HG03432 (cell line): Measurements from ENCODE around the gene GYPA.
"Not testable (repeated sequence)": the region's sequence is repeated elsewhere in the genome, so short reads cannot be mapped to it uniquely, and the experiment has no call there.

ENCODE experiments used
- ATAC-seq: cut with Tn5 transposase; IDR thresholded peaks from one replicate; pipeline ENCODE4 v1.9.1; 2021; ENCODE audit warnings: mild to moderate bottlenecking, moderate library complexity; ENCODE audit not compliant: unreplicated experiment

The GYPA gene

DNA sequence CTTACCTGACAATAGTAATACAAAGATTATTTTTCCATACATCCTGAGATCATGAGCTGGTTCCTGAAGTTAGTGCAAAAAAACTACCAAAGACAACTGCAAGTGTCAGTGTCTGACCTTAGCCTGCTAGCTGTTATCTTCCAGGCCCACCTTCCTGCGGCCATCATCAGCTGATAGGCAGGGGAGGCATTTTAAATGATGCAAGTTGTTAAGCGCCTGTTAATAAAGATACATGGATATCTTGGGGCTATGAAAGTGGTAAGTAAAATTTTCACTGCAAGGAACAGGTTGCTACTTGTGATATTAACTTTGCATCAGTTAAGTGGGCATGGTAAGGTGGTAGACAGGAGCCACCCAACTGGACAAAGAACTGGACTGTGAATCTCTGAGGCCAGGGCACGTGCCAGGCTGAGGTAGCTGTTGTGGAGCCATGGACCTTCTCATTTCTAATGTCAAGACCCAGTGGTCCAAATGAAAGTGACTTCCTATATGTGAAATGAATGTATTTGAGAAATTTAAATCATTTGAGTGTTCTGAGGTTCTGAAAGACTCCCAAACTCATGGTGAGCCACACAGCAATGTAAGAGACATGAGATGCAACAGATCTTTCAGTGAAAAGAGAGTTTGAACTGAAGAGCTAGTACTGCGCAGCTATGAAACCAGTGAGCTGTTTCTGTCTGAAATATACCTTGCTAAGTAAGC, at the start of gene GYPA:
Gene GYPA, minus strand, starts transcription at position 125 of the 702 bp plus-strand sequence. Its CDS starts 83 bp downstream, at position 42.
- ATAC-seq = not testable (repeated sequence)

DNA sequence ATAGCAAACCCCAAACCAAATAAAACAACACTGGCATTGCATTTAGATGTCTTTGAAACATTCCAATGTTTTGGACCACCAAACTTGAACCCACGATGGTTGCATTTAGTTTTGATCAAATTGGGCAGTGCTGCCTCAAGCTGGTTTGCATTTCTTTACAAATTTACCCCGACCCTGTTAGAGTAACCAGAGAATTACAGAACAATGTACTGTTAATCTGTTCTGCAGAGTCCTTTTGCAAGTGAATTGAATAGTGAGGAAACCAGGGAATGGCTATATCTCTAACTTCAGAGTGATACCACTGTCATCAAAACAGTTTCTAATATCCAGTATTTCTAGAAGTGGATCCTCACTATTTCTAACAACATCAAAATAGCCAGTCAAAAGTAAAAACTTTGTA, 49.5 kb upstream of the GYPA start:
- no peak for ATAC-seq

- peak; percentile 54 for ATAC-seq
These were observed 48.6 kb upstream of the GYPA start for GRCh38 chr4:144189121-144189520.

DNA sequence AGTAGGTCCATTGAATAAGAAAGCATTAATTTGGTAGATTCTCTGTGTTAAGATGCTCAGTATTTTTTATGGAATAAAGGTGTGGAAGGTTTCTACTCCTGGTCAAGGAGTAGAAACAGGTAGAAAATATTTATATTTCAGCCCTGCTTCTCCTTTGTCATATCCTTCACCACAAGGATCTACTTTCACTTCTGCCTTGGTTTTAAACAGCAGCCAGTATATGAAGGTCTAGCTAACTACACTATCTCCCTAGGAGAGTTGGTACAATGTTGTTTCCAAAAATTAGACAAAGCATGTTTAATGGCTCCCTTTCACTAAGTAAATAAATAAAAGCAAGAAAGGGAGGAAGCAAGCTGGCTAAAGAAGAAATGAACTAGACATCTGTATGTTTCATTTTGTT, 44.6 kb upstream of the GYPA start:
- no peak for ATAC-seq

DNA sequence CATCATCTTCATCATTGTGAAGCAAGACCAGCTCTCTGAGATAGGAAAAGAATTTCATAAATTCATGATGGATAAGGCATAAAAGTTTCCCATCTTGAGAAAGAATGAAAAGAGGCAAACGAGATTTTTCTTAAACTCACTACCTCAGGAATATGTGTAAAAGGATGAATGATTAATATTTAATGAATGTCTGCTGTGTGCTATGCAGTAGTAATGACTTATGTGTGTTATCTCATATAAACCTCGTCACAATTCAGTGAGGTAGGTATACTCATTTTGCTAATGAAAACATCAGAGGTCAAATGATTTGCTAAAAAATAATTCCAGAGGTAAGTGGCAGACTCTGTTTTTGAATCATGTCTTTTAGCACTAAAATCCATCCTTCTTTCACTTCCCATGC, 42.6 kb upstream of the GYPA start:
- ATAC-seq = no peak

DNA sequence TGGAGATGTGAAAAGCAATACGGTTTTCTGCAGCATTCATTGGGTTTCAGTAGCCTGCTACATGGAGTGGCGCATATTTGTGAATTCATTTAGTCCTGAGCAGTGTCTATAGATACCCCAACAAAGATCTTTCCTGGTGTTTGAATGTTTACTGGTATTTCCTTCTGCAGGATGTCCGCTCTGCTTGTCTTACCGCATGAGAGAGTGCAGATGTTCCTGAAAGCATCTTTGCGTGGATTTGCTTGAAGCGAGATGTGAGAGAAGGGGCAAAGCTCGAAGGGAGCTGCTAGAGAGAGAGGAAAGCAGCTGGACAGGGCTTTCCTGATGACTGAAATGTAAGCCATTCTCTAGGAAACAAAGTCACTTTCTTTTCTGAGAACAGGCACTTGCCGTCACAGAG, 40.9 kb upstream of the GYPA start:
- no peak for ATAC-seq

DNA sequence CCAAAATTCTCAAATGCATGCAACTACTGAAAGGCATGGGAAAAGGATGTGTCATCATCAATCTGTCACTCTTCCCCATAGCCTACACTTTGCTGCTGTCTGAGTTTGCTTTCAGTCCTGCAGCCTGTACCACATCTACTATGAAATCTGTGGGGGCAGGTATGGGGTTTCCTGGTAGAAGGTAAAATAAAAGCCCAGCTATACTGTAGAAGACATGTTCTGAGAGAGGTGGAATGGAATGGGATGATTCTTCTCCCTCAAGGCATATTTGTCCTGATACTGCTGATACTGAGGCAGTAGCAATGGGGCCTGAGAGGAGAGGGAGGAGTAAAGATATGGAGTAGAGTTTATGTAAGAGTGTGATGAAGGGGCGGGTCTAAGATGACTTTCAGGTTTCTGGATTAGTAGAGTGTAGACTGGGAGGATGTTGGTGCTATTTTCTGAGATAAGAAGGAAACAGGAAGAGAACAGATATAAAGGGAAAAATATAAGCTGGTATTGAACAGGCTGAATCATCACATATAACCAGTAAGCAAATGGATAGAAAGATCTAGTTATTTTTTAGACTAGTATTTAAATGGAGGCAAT, 38.7 kb upstream of the GYPA start:
- no peak for ATAC-seq

- no peak for ATAC-seq
These were observed 37.9 kb upstream of the GYPA start for GRCh38 chr4:144178414-144178813.

- ATAC-seq = no peak
These were observed 36.0 kb upstream of the GYPA start for GRCh38 chr4:144176476-144176875.

- ATAC-seq = peak; percentile 84
These were observed 34.0 kb upstream of the GYPA start for GRCh38 chr4:144174401-144175067.

GRCh38 chr4:144171697-144172096, 31.2 kb upstream of the GYPA start:
- no peak for ATAC-seq

DNA sequence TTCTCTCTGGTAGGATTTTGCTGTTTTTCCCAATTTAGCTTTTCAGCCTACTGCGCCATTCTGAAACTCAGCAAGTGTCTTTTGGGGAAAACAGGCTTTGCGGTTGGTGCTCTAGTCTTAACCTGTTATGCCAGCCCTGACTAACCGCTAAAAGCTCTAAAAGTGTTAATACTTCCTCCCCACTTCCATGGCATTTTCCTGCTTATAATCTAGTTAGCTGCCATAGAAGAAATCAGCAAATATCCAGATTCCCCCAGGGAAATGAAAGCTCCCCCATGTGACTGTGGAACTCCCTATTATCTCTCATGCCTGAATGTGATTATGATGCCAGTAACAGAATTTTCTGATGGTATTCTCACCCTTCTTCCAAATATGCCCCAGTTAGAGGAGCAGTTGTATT, 28.7 kb upstream of the GYPA start:
- ATAC-seq = no peak

DNA sequence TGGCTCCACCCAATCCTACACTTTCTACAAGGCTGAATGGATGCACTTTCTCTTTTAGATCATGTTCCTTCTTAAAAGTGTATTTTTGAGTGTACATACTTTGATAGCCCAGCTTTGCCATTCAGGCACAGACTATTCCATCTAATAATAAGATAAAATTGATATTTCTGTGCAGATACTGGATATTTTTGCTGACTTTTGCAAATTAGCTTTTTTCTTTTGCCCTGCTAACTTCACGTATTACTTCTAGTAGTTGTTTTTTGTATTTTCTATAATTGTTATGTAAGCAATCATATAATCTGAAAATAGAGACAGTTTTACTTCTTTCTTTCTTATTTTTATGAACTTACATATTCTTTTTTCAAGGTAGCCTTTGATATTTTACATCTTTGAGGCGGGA, 13.5 kb upstream of the GYPA start:
- ATAC-seq = no peak

DNA sequence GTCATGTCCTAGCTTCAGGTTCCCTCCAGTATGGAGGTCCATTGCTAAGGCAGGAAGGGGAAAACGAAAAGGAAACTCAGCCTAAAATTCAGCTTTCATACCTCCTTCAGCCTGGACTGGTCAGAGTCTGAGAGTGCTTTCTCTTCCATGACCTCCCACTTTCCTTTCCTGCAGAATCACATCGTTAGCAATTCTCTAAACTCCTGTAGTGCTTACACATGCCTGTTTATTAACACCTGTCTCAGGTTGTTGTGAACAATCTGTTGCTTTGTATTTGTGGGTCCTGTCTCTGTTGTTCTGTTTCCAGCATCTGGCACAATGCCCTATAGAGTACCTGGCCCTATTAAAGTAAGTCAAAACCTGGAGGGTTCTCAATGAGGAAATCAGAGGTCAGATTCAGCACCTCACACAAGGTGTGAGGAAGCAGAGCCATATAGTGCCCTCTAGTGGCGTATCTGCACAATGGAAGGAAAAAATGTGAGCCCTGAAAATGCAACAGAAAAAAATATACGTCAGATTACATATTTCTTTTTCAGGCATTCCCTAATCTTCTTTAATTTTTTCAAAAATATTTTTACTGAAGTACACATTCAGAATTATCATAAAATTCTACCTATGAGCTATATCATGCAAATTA, 2.3 kb upstream of the GYPA start:
- peak; percentile 82 for ATAC-seq

GRCh38 chr4:144141493-144141892, 975 bp upstream of the GYPA start:
- no peak for ATAC-seq

- not testable (repeated sequence) for ATAC-seq
These were observed 527 bp downstream of the GYPA start for GRCh38 chr4:144139991-144140390.

DNA sequence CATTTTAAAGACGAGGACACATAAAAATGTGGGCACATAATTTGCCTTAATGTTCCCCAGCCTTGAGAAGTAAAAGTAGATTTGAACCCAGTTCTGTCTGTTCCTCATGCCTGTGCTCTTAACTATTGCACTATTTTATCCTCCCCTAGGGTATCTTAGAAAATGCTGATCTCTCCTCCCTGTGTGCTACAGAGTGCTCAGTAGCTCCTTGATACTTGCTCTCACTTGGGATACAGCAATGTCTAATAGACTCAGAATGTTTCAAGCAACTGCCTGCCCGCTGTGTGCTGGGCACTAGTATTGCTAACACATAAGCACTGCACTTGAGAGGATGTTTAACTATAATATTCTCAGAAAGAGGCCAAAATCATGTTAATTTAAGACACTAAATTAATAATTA, 971 bp downstream of the GYPA start:
- not testable (repeated sequence) for ATAC-seq

DNA sequence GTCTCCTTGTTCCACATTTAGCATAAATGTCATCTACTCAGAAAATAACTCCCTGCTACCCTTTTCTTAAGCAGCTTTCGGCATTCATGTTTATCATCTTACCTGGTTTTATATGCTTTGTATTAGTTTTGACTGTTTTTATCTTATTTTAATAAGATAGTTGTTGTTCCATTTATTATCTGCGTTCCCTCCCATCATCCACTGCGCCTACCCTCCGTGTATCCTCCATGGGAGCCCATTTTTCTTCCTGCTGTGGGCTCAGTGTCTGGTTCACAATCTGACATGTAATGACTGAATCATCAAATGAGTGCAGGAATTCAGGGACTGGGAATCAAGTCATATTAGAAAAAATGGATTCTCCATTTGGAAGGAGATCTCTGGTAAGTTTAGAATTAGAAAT, 2.3 kb downstream of the GYPA start:
- ATAC-seq = not testable (repeated sequence)

- ATAC-seq = not testable (repeated sequence)
These were observed 3.2 kb downstream of the GYPA start for GRCh38 chr4:144137137-144137931.

DNA sequence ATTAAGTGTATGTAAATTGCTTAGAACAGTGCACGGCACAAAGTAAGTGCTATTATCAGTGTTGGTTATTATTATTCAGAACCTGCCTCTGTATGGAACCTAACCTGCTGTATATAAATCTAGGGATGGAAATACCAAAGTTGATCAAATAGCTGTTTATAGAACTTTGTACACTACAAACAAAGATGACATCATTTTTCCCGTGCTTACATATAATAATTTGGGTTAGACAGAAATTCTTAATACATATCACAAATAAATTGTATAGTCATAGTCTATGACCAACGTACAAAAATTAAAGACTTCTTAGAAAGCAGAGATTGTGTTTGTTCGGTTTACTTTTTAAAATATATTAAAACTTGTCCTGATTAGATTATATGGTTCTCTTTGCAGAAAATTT, 4.3 kb downstream of the GYPA start:
- not testable (repeated sequence) for ATAC-seq

GRCh38 chr4:144130167-144130566, 10.4 kb downstream of the GYPA start:
- ATAC-seq = not testable (repeated sequence)
